HCT116 (cell line): ENCODE results near the gene HAT1. TPM values are rescaled to one million over a fixed set of nuclear protein-coding genes. Genes with fewer than 3 reads are reported as not detected.

Source experiments
- ATAC-seq: fragments of 200-7000 bp; cut with Tn5 transposase; 2 replicates; pipeline ENCODE4 v1.9.1; 2020; ENCODE audit warnings: mild to moderate bottlenecking, moderate library complexity
- BruUV-seq: library from RNA; stranded (reverse); fragments of 400-500 nt; replicated peaks from 2 replicates; lab custom pipeline; 2021; lab: Mats Ljungman, UMichigan
- CTCF ChIA-PET: fragments of 300-600 bp; sonication (Branson Sonifier 250); formaldehyde crosslinking; loops from one replicate; lab custom pipeline; 2021; ENCODE audit warnings: antibody characterized with exemption; lab: Charles Lee
- POLR2A ChIA-PET: fragments of 300-600, 350-600 bp; sonication (Branson Sonifier 250); formaldehyde crosslinking; loops from one replicate; lab custom pipeline; 2021; ENCODE audit warnings: antibody characterized with exemption; lab: Charles Lee
- RAD21 ChIA-PET, 2 experiments: fragments of 300-600 bp; sonication (Branson Sonifier 250); formaldehyde crosslinking; loops; one replicate each; lab custom pipeline; 2023; ENCODE audit warnings: low total read pairs in 2 of 2; ENCODE audit not compliant: uncharacterized antibody in 2 of 2, unreplicated experiment in 2 of 2, low non-redundant PET in 1 of 2; lab: Charles Lee
- DNase-seq: peaks from one replicate; pipeline ENCODE4 v3.0.0-alpha.2; 2010; ENCODE audit warnings: low read depth, low spot score
- H2AFZ ChIP-seq: fragments of 200-600 bp; shearing (Covaris generic), sonication (generic); 2 replicates; pipeline ENCODE4 v1.6.1; 2017; ENCODE audit warnings: low read depth, mixed run types, mixed read lengths, antibody characterized with exemption, low read length; ENCODE audit not compliant: poor library complexity, severe bottlenecking
- H3K27ac ChIP-seq: 2 replicates; pipeline ENCODE4 v1.5.1; 2012; ENCODE audit warnings: low read depth, low read length
- H3K27me3 ChIP-seq: fragments of 200-600 bp; sonication (generic); 2 replicates; pipeline ENCODE4 v1.6.1; 2016; ENCODE audit warnings: mixed run types, low read length, mixed read lengths; ENCODE audit not compliant: insufficient read depth
- H3K36me3 ChIP-seq, 2 experiments: fragments of 200-500 bp in 1 of 2; fragments of 200-600 bp in 1 of 2; sonication (Bioruptor generic) in 1 of 2; sonication (generic) in 1 of 2; 2 replicates each; pipeline versions ENCODE4 v1.5.1 to v1.6.1; 2014 to 2016; ENCODE audit warnings: low read length in 2 of 2, inconsistent platforms in 1 of 2, mixed read lengths in 1 of 2, mixed run types in 1 of 2; ENCODE audit not compliant: insufficient read depth in 2 of 2, control insufficient read depth in 1 of 2
- H3K4me1 ChIP-seq, 2 experiments: fragments of 200-600 bp in 1 of 2; sonication (generic) in 1 of 2; 2 replicates each; pipeline versions ENCODE4 v1.5.1 to v1.6.1; 2012 to 2017; ENCODE audit warnings: low read length in 2 of 2, inconsistent platforms in 1 of 2, mild to moderate bottlenecking in 1 of 2, mixed read lengths in 1 of 2, mixed run types in 1 of 2, moderate library complexity in 1 of 2; ENCODE audit not compliant: insufficient read depth in 2 of 2, control insufficient read depth in 1 of 2
- H3K4me2 ChIP-seq: fragments of 200-600 bp; sonication (generic); 2 replicates; pipeline ENCODE4 v1.6.1; 2017; ENCODE audit warnings: mixed run types, low read length, mixed read lengths
- H3K4me3 ChIP-seq, 2 experiments: fragments of 200-600 bp in 1 of 2; sonication (generic) in 1 of 2; replicated peaks in 1 of 2; 2 replicates each; pipeline ENCODE4 v1.5.1; 2011 to 2016; ENCODE audit warnings: low read length in 2 of 2, control low read depth in 1 of 2, low read depth in 1 of 2, mild to moderate bottlenecking in 1 of 2, mixed read lengths in 1 of 2, mixed run types in 1 of 2
- H3K79me2 ChIP-seq: fragments of 200-600 bp; sonication (generic); 2 replicates; pipeline ENCODE4 v1.6.1; 2017; ENCODE audit warnings: mild to moderate bottlenecking, mixed run types, low read length, moderate library complexity, mixed read lengths; ENCODE audit not compliant: insufficient read depth
- H3K9ac ChIP-seq: fragments of 200-600 bp; sonication (generic); 2 replicates; pipeline ENCODE4 v1.6.1; 2016; ENCODE audit warnings: low read length, mixed read lengths
- H3K9me2 ChIP-seq: fragments of 200-600 bp; sonication (generic), shearing (Covaris generic); 2 replicates; pipeline ENCODE4 v1.6.1; 2017; ENCODE audit warnings: mixed run types, mild to moderate bottlenecking, moderate library complexity; ENCODE audit not compliant: insufficient read depth
- H3K9me3 ChIP-seq, 2 experiments: fragments of 200-500 bp in 1 of 2; fragments of 200-600 bp in 1 of 2; sonication (Bioruptor generic) in 1 of 2; sonication (generic) in 1 of 2; 2 replicates each; pipeline ENCODE4 v1.6.1; 2014 to 2017; ENCODE audit warnings: low read length in 2 of 2, mixed read lengths in 2 of 2, inconsistent platforms in 1 of 2, low read depth in 1 of 2, mild to moderate bottlenecking in 1 of 2, mixed run types in 1 of 2, moderate library complexity in 1 of 2; ENCODE audit not compliant: control insufficient read depth in 1 of 2, insufficient read depth in 1 of 2
- H4K20me1 ChIP-seq: fragments of 200-600 bp; sonication (generic), shearing (Covaris generic); 2 replicates; pipeline ENCODE4 v1.6.1; 2017; ENCODE audit warnings: mixed run types, mild to moderate bottlenecking, moderate library complexity; ENCODE audit not compliant: insufficient read depth
- CEBPB ChIP-seq: IDR thresholded peaks from 2 replicates; pipeline ENCODE4 v1.6.1; 2012; ENCODE audit warnings: low read depth
- EGR1 ChIP-seq: IDR thresholded peaks from 2 replicates; pipeline ENCODE4 v1.6.1; 2012; ENCODE audit warnings: low read depth
- EZH2 ChIP-seq: fragments of 200-600 bp; sonication (generic); IDR thresholded peaks from 2 replicates; pipeline ENCODE4 v1.6.1; 2017; ENCODE audit warnings: antibody characterized with exemption, mixed run types
- FOSL1 ChIP-seq: IDR thresholded peaks from 2 replicates; pipeline ENCODE4 v1.6.1; 2012; ENCODE audit warnings: low read depth
- JUND ChIP-seq: IDR thresholded peaks from 2 replicates; pipeline ENCODE4 v1.6.1; 2012
- POLR2A ChIP-seq: IDR thresholded peaks from 2 replicates; pipeline ENCODE4 v1.7.0; 2011; ENCODE audit warnings: borderline replicate concordance; ENCODE audit not compliant: insufficient read depth, insufficient read length; ENCODE audit errors: extremely low read depth
- POLR2AphosphoS5 ChIP-seq: IDR thresholded peaks from 2 replicates; pipeline ENCODE4 v1.6.1; 2011; ENCODE audit warnings: mild to moderate bottlenecking, low read depth, low read length, moderate library complexity
- RAD21 ChIP-seq: IDR thresholded peaks from 2 replicates; pipeline ENCODE4 v1.6.1; 2012; ENCODE audit warnings: low read depth, mild to moderate bottlenecking
- SIN3A ChIP-seq: IDR thresholded peaks from 2 replicates; pipeline ENCODE4 v1.6.1; 2012; ENCODE audit warnings: low read depth
- SRF ChIP-seq: IDR thresholded peaks from 2 replicates; pipeline ENCODE4 v1.6.1; 2012; ENCODE audit warnings: low read depth
- TCF7L2 ChIP-seq: IDR thresholded peaks from 2 replicates; pipeline ENCODE4 v1.7.0; 2011; ENCODE audit warnings: borderline replicate concordance, inconsistent platforms; ENCODE audit not compliant: insufficient read depth, insufficient read length; ENCODE audit errors: extremely low read depth
- YY1 ChIP-seq: IDR thresholded peaks from 2 replicates; pipeline ENCODE4 v1.6.1; 2011; ENCODE audit warnings: low read length, low read depth, moderate library complexity, mild to moderate bottlenecking; ENCODE audit not compliant: insufficient replicate concordance; ENCODE audit errors: extremely low read depth
- ZBTB33 ChIP-seq: IDR thresholded peaks from 2 replicates; pipeline ENCODE4 v1.6.1; 2011; ENCODE audit warnings: mild to moderate bottlenecking, low read length, moderate library complexity; ENCODE audit not compliant: insufficient replicate concordance; ENCODE audit errors: extremely low read depth
- ZNF274 ChIP-seq: fragments of 200-500 bp; sonication (Bioruptor generic); IDR thresholded peaks from 2 replicates; pipeline ENCODE4 v1.6.1; 2014; ENCODE audit warnings: mild to moderate bottlenecking, low read depth, low read length, inconsistent platforms
- intact Hi-C: fragments of 100-400 bp; cut with micrococcal nuclease; formaldehyde crosslinking; loops from 2 replicates; pipeline ENCODE4 v1.10.0; 2022
- total RNA-seq: library from RNA; stranded (reverse); gene quantifications from one replicate; pipeline ENCODE4 v1.2.1, GENCODE V29; 2021; ENCODE audit not compliant: unreplicated experiment

Gene HAT1
- total RNA-seq, 1 experiment from 2014 or later = 72.6 TPM

- H2AFZ ChIP-seq = peak overlapping the region; percentile 92
- peak overlapping the region; percentile 43; the same call in 1 of the 2 replicates for H3K27ac ChIP-seq
- peak overlapping the region; percentile 95 to 100 for H3K4me3 ChIP-seq
- no peaks in the 10 kb centered on the region for H3K9me2 ChIP-seq
- BruUV-seq = TSS peak; percentile 58
- no peaks in the 10 kb centered on the region for H3K9me3 ChIP-seq
- peak overlapping the region; percentile 83 for H3K9ac ChIP-seq
- RAD21 ChIA-PET = no interaction called here
- H3K27me3 ChIP-seq = no peaks in the 10 kb centered on the region
- TF ChIP-seq CEBPB = no peak
- TF ChIP-seq TCF7L2 = no peak
- TF ChIP-seq FOSL1 = no peak
- TF ChIP-seq EZH2 = no peak
- no peak for TF ChIP-seq EGR1
- TF ChIP-seq ZBTB33 = no peak
- no peak for TF ChIP-seq YY1
- TF ChIP-seq SIN3A = no peak
- no peak for TF ChIP-seq RAD21
- no peak for TF ChIP-seq JUND
- no peak for TF ChIP-seq POLR2AphosphoS5
- TF ChIP-seq ZNF274 = no peak
- no peak for TF ChIP-seq POLR2A
- no peak for TF ChIP-seq SRF
- H3K36me3 ChIP-seq = peaks cover 0 to 7% of the 10 kb centered on the region in 2 experiments; a peak in 1 of 4 replicates
- POLR2A ChIA-PET = interaction anchor here (1.2 to 2.2 kb wide), 2 partner anchors 10 to 30 kb away, joined by 6 to 7 read pairs; partner anchors contain the start of gene HAT1
- CTCF ChIA-PET = interaction anchor here (0.6 kb wide), 1 partner anchor 43 kb away, joined by 4 read pairs; no protein-coding TSS in a partner anchor
- peak overlapping the region; percentile 96 for H3K4me2 ChIP-seq
- peaks cover 10% of the 10 kb centered on the region for H3K79me2 ChIP-seq
- DNase-seq = no peak
- intact Hi-C loops = no loop called here
- ATAC-seq = no peak
- H3K4me1 ChIP-seq = peaks cover 8 to 17% of the 10 kb centered on the region in 2 experiments; a peak in 3 of 4 replicates
- no peaks in the 10 kb centered on the region for H4K20me1 ChIP-seq
Observed at GRCh38 chr2:171893196-171893823, 29.0 kb upstream of the HAT1 start.
